GM18867 (cell line): ENCODE data around the gene COPS2.
A peak's percentile ranks its signal among the peaks of the same experiment; 100 is the strongest.
"Not testable (repeated sequence)": the region's sequence is repeated elsewhere in the genome, so short reads cannot be mapped to it uniquely, and the experiment has no call there.

Experiments
- ATAC-seq: cut with Tn5 transposase; IDR thresholded peaks from one replicate; pipeline ENCODE4 v1.9.1; 2021; ENCODE audit warnings: mild to moderate bottlenecking, moderate library complexity; ENCODE audit not compliant: unreplicated experiment

The COPS2 gene

GRCh38 chr15:49155110-49155833 is at the start of gene COPS2:
Gene COPS2, minus strand, starts transcription at chr15:49155599. Its CDS starts 21 bp downstream, at chr15:49155578.
- peak; percentile 90 for ATAC-seq

GRCh38 chr15:49200347-49200746 is 44.9 kb upstream of the COPS2 start:
- ATAC-seq = no peak

GRCh38 chr15:49199666-49200065 is 44.3 kb upstream of the COPS2 start:
- ATAC-seq = no peak

GRCh38 chr15:49196856-49197255 is 41.5 kb upstream of the COPS2 start:
- ATAC-seq = no peak

GRCh38 chr15:49191892-49192291 is 36.5 kb upstream of the COPS2 start:
- no peak for ATAC-seq

GRCh38 chr15:49190586-49190985 is 35.2 kb upstream of the COPS2 start:
- ATAC-seq = no peak

- no peak for ATAC-seq
Observed at GRCh38 chr15:49189631-49190030, 34.2 kb upstream of the COPS2 start.

- ATAC-seq = no peak
Observed at GRCh38 chr15:49188933-49189332, 33.5 kb upstream of the COPS2 start.

- no peak for ATAC-seq
Observed at GRCh38 chr15:49187549-49188245, 32.3 kb upstream of the COPS2 start.

- peak; percentile 85 for ATAC-seq
Observed at GRCh38 chr15:49185473-49185872, 30.1 kb upstream of the COPS2 start.

- ATAC-seq = not testable (repeated sequence)
Observed at GRCh38 chr15:49183741-49184140, 28.3 kb upstream of the COPS2 start.

GRCh38 chr15:49182128-49182527 is 26.7 kb upstream of the COPS2 start:
- ATAC-seq = no peak

- no peak for ATAC-seq
Observed at GRCh38 chr15:49179433-49180190, 24.2 kb upstream of the COPS2 start.

GRCh38 chr15:49178497-49178896 is 23.1 kb upstream of the COPS2 start:
- ATAC-seq = no peak

GRCh38 chr15:49175582-49176397 is 20.4 kb upstream of the COPS2 start:
- not testable (repeated sequence) for ATAC-seq

GRCh38 chr15:49174902-49175301 is 19.5 kb upstream of the COPS2 start:
- no peak for ATAC-seq

- ATAC-seq = no peak
Observed at GRCh38 chr15:49171790-49172189, 16.4 kb upstream of the COPS2 start.

- ATAC-seq = peak; percentile 95
Observed at GRCh38 chr15:49169880-49170597, 14.6 kb upstream of the COPS2 start, which contains the start of gene GALK2. Gene GALK2, plus strand, starts transcription at chr15:49170247. Its CDS starts 76 bp downstream, at chr15:49170323.

GRCh38 chr15:49168016-49168415 is 12.6 kb upstream of the COPS2 start:
- no peak for ATAC-seq

- ATAC-seq = no peak
Observed at GRCh38 chr15:49164865-49165264, 9.5 kb upstream of the COPS2 start.
